Astrocyte of the cerebellum (primary cell): ENCODE measurements around the gene KIAA0930.
"Not testable (repeated sequence)": the region's sequence is repeated elsewhere in the genome, so short reads cannot be mapped to it uniquely, and the experiment has no call there.

Experiments
- DNase-seq: peaks from one replicate; pipeline ENCODE4 v3.0.0-alpha.2; 2011; ENCODE audit warnings: low read depth
- H3K4me3 ChIP-seq: 2 replicates; pipeline ENCODE4 v1.5.1; 2011; ENCODE audit warnings: mild to moderate bottlenecking, low read depth, low read length, moderate library complexity
- CTCF ChIP-seq: IDR thresholded peaks from 2 replicates; pipeline ENCODE4 v1.5.1; 2012; ENCODE audit warnings: low read length, low read depth, moderate library complexity, mild to moderate bottlenecking; ENCODE audit errors: missing control alignments
- in situ Hi-C: cut with HindIII; loops from 2 replicates; pipeline ENCODE4 v1.10.0; 2017; ENCODE audit warnings: low sequenced_read_pairs

Gene KIAA0930

GRCh38 chr22:45197606-45198462 lies 42.9 kb downstream of the KIAA0930 start:
- no peak overlapping the region for H3K4me3 ChIP-seq
- no peak for TF ChIP-seq CTCF
- no peak for DNase-seq
- in situ Hi-C loops, result no loop called here

- in situ Hi-C loops, result no loop called here
- no peak for TF ChIP-seq CTCF
- H3K4me3 ChIP-seq, result no peak overlapping the region
- DNase-seq, result no peak
These were observed 43.6 kb downstream of the KIAA0930 start for GRCh38 chr22:45196926-45197605.

GRCh38 chr22:45196308-45196707 lies 44.4 kb downstream of the KIAA0930 start:
- no peak for DNase-seq
- no peak for TF ChIP-seq CTCF
- in situ Hi-C loops, result no loop called here
- no peak overlapping the region for H3K4me3 ChIP-seq

GRCh38 chr22:45195616-45196015 lies 45.1 kb downstream of the KIAA0930 start:
- no peak for DNase-seq
- in situ Hi-C loops, result no loop called here
- no peak for TF ChIP-seq CTCF
- no peak overlapping the region for H3K4me3 ChIP-seq

GRCh38 chr22:45194686-45195085 lies 46.0 kb downstream of the KIAA0930 start:
- in situ Hi-C loops, result no loop called here
- no peak for DNase-seq
- TF ChIP-seq CTCF, result no peak
- H3K4me3 ChIP-seq, result no peak overlapping the region

GRCh38 chr22:45192701-45193187 lies 48.0 kb downstream of the KIAA0930 start:
- in situ Hi-C loops, result no loop called here
- DNase-seq, result no peak
- no peak overlapping the region for H3K4me3 ChIP-seq
- no peak for TF ChIP-seq CTCF

GRCh38 chr22:45191746-45192145 lies 48.9 kb downstream of the KIAA0930 start:
- in situ Hi-C loops, H3K4me3 ChIP-seq, DNase-seq: not testable (repeated sequence)
